CD4-positive, alpha-beta memory T cell (primary cell): ENCODE results near the gene FTCDNL1. TPM values are rescaled to one million over a fixed set of nuclear protein-coding genes. Genes with fewer than 3 reads are reported as not detected.

Source experiments
- CTCF ChIA-PET: fragments of 350-600 bp; sonication (Branson Sonifier 250); formaldehyde crosslinking; loops from one replicate; lab custom pipeline; 2021; ENCODE audit warnings: inconsistent platforms; ENCODE audit not compliant: partially characterized antibody; lab: Charles Lee
- POLR2A ChIA-PET: fragments of 350-600 bp; sonication (Branson Sonifier 250); formaldehyde crosslinking; loops from one replicate; lab custom pipeline; 2021; ENCODE audit not compliant: partially characterized antibody; lab: Charles Lee
- DNase-seq, 5 donors: peaks; one replicate each; pipeline versions ENCODE4 v3.0.0 to v3.0.0-alpha.2; 2020 to 2022; ENCODE audit warnings: mixed read lengths in 1 of 5
- H3K27ac ChIP-seq: one replicate; pipeline ENCODE4 v1.7.0; 2013; ENCODE audit warnings: low read depth, low read length
- H3K27me3 ChIP-seq: 2 replicates; pipeline ENCODE4 v1.7.0; 2013; ENCODE audit warnings: mild to moderate bottlenecking, low read length, moderate library complexity; ENCODE audit not compliant: insufficient read depth
- H3K36me3 ChIP-seq: 2 replicates; pipeline ENCODE4 v1.7.0; 2013; ENCODE audit warnings: mild to moderate bottlenecking, low read length, moderate library complexity; ENCODE audit not compliant: insufficient read depth
- H3K4me1 ChIP-seq: 2 replicates; pipeline ENCODE4 v1.7.0; 2013; ENCODE audit warnings: mild to moderate bottlenecking, low read length, moderate library complexity; ENCODE audit not compliant: insufficient read depth
- H3K4me3 ChIP-seq, 2 donors: one replicate each; pipeline ENCODE4 v1.7.0; 2013; ENCODE audit warnings: low read length in 2 of 2, mild to moderate bottlenecking in 1 of 2
- H3K9me3 ChIP-seq, 2 donors: one replicate each; pipeline ENCODE4 v1.7.0; 2013; ENCODE audit warnings: low read length in 2 of 2, control low read depth in 1 of 2; ENCODE audit not compliant: control insufficient read depth in 1 of 2
- H3K27ac Mint-ChIP-seq, 7 donors: one replicate each; pipeline ENCODE4 v1.8.0; 2020 to 2021; ENCODE audit warnings: mixed read lengths in 7 of 7, mild to moderate bottlenecking in 6 of 7, inconsistent platforms in 3 of 7, moderate library complexity in 3 of 7
- H3K27me3 Mint-ChIP-seq, 2 donors: one replicate each; pipeline ENCODE4 v1.8.0; 2020 to 2021; ENCODE audit warnings: mixed read lengths in 2 of 2
- H3K36me3 Mint-ChIP-seq, 2 donors: one replicate each; pipeline ENCODE4 v1.8.0; 2020 to 2021; ENCODE audit warnings: mixed read lengths in 2 of 2, inconsistent platforms in 1 of 2, mild to moderate bottlenecking in 1 of 2
- H3K4me1 Mint-ChIP-seq, 4 donors: one replicate each; pipeline ENCODE4 v1.8.0; 2020 to 2021; ENCODE audit warnings: mixed read lengths in 4 of 4, mild to moderate bottlenecking in 1 of 4
- H3K4me3 Mint-ChIP-seq, 8 donors: one replicate each; pipeline ENCODE4 v1.8.0; 2020 to 2021; ENCODE audit warnings: mixed read lengths in 8 of 8, mild to moderate bottlenecking in 7 of 8, moderate library complexity in 6 of 8, inconsistent platforms in 3 of 8
- H3K9me3 Mint-ChIP-seq, 8 donors: one replicate each; pipeline ENCODE4 v1.8.0; 2020 to 2021; ENCODE audit warnings: mixed read lengths in 8 of 8, mild to moderate bottlenecking in 5 of 8, inconsistent platforms in 3 of 8, moderate library complexity in 1 of 8
- intact Hi-C: fragments of 100-400 bp; cut with micrococcal nuclease; formaldehyde crosslinking; loops from one replicate; pipeline ENCODE4 v1.15.1; 2023
- polyA plus RNA-seq, 2 donors: library from polyadenylated mRNA; unstranded; fragments of 300-500 nt; fragmentation: Illumina TruSeq; gene quantifications; one replicate each; pipeline ENCODE4 v1.2.3, GENCODE V29; 2021
- total RNA-seq, 2 experiments: library from RNA; stranded (reverse); gene quantifications; one replicate each; pipeline ENCODE4 v1.2.3, GENCODE V29; 2021

Gene FTCDNL1
- total RNA-seq (1 to 10 TPM; 1.9 to 2.3 TPM), polyA plus RNA-seq (1 to 10 TPM; 1.6 to 2.7 TPM)

GRCh38 chr2:199850718-199851500 is at the start of gene FTCDNL1:
Gene FTCDNL1 (minus strand): TSS chr2:199851192. CDS start chr2:199848962, 2,230 bp downstream.
- H3K36me3 ChIP-seq: no peaks in the 10 kb centered on the region
- Mint-ChIP-seq H3K4me3 (peak within 1 kb of the TSS; percentile 93 to 100 (median 98)), H3K27ac (peak within 1 kb of the TSS; percentile 57 to 96 (median 92)), H3K9me3 (peaks cover 0 to 1% (median 0%) of the 10 kb centered on the region in 8 donors), H3K27me3 (no peaks in the 10 kb centered on the region), H3K36me3 (peaks cover 0 to 2% of the 10 kb centered on the region in 2 donors), H3K4me1 (peaks cover 3 to 10% (median 7%) of the 10 kb centered on the region in 4 donors)
- DNase-seq: peak; percentile 67 to 75 (median 71)
- intact Hi-C loops: loop anchor here (1.0 kb wide), 2 partner anchors 10 to 60 kb away; partner anchors contain the start of gene C2orf69
- ChIA-PET CTCF (interaction anchor here (1.2 to 1.5 kb wide), 2 partner anchors 8 to 1537 kb away, joined by 3 to 4 read pairs; no protein-coding TSS in a partner anchor), POLR2A (no interaction called here)
- peak within 1 kb of the TSS; percentile 53 to 73 for H3K4me3 ChIP-seq
- peak within 1 kb of the TSS; percentile 23 for H3K27ac ChIP-seq
- no peaks in the 10 kb centered on the region for H3K9me3 ChIP-seq
- no peaks in the 10 kb centered on the region for H3K27me3 ChIP-seq
- H3K4me1 ChIP-seq: peaks cover 10% of the 10 kb centered on the region

- DNase-seq: no peak
- H3K4me1 ChIP-seq: no peaks in the 10 kb centered on the region
- H3K27me3 ChIP-seq: no peaks in the 10 kb centered on the region
- ChIA-PET POLR2A (no interaction called here), CTCF (interaction anchor here (1.0 kb wide), 1 partner anchor 35 kb away, joined by 3 read pairs; no protein-coding TSS in a partner anchor)
- no peaks in the 10 kb centered on the region for H3K36me3 ChIP-seq
- no peak overlapping the region for H3K4me3 Mint-ChIP-seq
- H3K9me3 ChIP-seq: no peaks in the 10 kb centered on the region
- H3K4me1 Mint-ChIP-seq: no peaks in the 10 kb centered on the region
- H3K4me3 ChIP-seq: no peak overlapping the region
- peaks cover 0 to 5% of the 10 kb centered on the region in 2 donors for H3K27me3 Mint-ChIP-seq
- H3K27ac ChIP-seq: no peak overlapping the region
- no peaks in the 10 kb centered on the region for H3K36me3 Mint-ChIP-seq
- intact Hi-C loops: no loop called here
- H3K9me3 Mint-ChIP-seq: peaks cover 0 to 2% (median 0%) of the 10 kb centered on the region in 8 donors
- no peak overlapping the region for H3K27ac Mint-ChIP-seq
Measured at GRCh38 chr2:199896617-199897016, 45.6 kb upstream of the FTCDNL1 start.

- Mint-ChIP-seq H3K9me3 (peaks cover 0 to 4% (median 0%) of the 10 kb centered on the region in 8 donors), H3K27ac (no peak overlapping the region), H3K36me3 (no peaks in the 10 kb centered on the region), H3K4me3 (no peak overlapping the region), H3K27me3 (peaks cover 0 to 2% of the 10 kb centered on the region in 2 donors), H3K4me1 (no peaks in the 10 kb centered on the region)
- H3K4me3 ChIP-seq: no peak overlapping the region
- intact Hi-C loops: no loop called here
- POLR2A ChIA-PET: no interaction called here
- no peaks in the 10 kb centered on the region for H3K9me3 ChIP-seq
- no peak overlapping the region for H3K27ac ChIP-seq
- no peaks in the 10 kb centered on the region for H3K36me3 ChIP-seq
- no peaks in the 10 kb centered on the region for H3K4me1 ChIP-seq
- H3K27me3 ChIP-seq: no peaks in the 10 kb centered on the region
- CTCF ChIA-PET: no interaction called here
- DNase-seq: no peak
Measured at GRCh38 chr2:199895406-199895805, 44.4 kb upstream of the FTCDNL1 start.

- H3K4me3 ChIP-seq: no peak overlapping the region
- intact Hi-C loops: no loop called here
- ChIA-PET POLR2A (no interaction called here), CTCF (no interaction called here)
- H3K4me3 Mint-ChIP-seq: no peak overlapping the region
- no peak overlapping the region for H3K27ac ChIP-seq
- no peaks in the 10 kb centered on the region for H3K27me3 ChIP-seq
- no peaks in the 10 kb centered on the region for H3K4me1 ChIP-seq
- H3K4me1 Mint-ChIP-seq: no peaks in the 10 kb centered on the region
- DNase-seq: no peak
- H3K27ac Mint-ChIP-seq: peak overlapping the region in 1 of 7 donors; percentile 35
- no peaks in the 10 kb centered on the region for H3K9me3 ChIP-seq
- H3K27me3 Mint-ChIP-seq: peaks cover 11 to 25% of the 10 kb centered on the region in 2 donors
- H3K9me3 Mint-ChIP-seq: peaks cover 0 to 11% (median 6%) of the 10 kb centered on the region in 8 donors
- no peaks in the 10 kb centered on the region for H3K36me3 Mint-ChIP-seq
- no peaks in the 10 kb centered on the region for H3K36me3 ChIP-seq
Measured at GRCh38 chr2:199883474-199884212, 32.7 kb upstream of the FTCDNL1 start.

- H3K27ac Mint-ChIP-seq: no peak overlapping the region
Measured at GRCh38 chr2:199882667-199883066, 31.7 kb upstream of the FTCDNL1 start.

GRCh38 chr2:199875400-199875799 is 24.4 kb upstream of the FTCDNL1 start:
- no peak overlapping the region for H3K27ac ChIP-seq
- H3K9me3 ChIP-seq: no peaks in the 10 kb centered on the region
- Mint-ChIP-seq H3K27me3 (peaks cover 12 to 14% of the 10 kb centered on the region in 2 donors), H3K4me3 (no peak overlapping the region), H3K27ac (no peak overlapping the region), H3K4me1 (no peaks in the 10 kb centered on the region), H3K36me3 (peaks cover 0 to 7% of the 10 kb centered on the region in 2 donors), H3K9me3 (peaks cover 0 to 19% (median 14%) of the 10 kb centered on the region in 8 donors)
- CTCF ChIA-PET: no interaction called here
- H3K4me1 ChIP-seq: no peaks in the 10 kb centered on the region
- no peak overlapping the region for H3K4me3 ChIP-seq
- intact Hi-C loops: no loop called here
- no peaks in the 10 kb centered on the region for H3K27me3 ChIP-seq
- no peaks in the 10 kb centered on the region for H3K36me3 ChIP-seq
- POLR2A ChIA-PET: no interaction called here
- DNase-seq: no peak

More at GRCh38 chr2:199882667-199883066, 31.7 kb upstream of the FTCDNL1 start:
- Histone ChIP-seq H3K9me3 (no peaks in the 10 kb centered on the region), H3K27me3 (no peaks in the 10 kb centered on the region), H3K4me3 (no peak overlapping the region), H3K27ac (no peak overlapping the region), H3K36me3 (no peaks in the 10 kb centered on the region), H3K4me1 (no peaks in the 10 kb centered on the region)
- H3K4me3 Mint-ChIP-seq: no peak overlapping the region
- intact Hi-C loops: no loop called here
- CTCF ChIA-PET: no interaction called here
- H3K36me3 Mint-ChIP-seq: no peaks in the 10 kb centered on the region
- POLR2A ChIA-PET: no interaction called here
- no peaks in the 10 kb centered on the region for H3K4me1 Mint-ChIP-seq
- peaks cover 11 to 25% of the 10 kb centered on the region in 2 donors for H3K27me3 Mint-ChIP-seq
- no peak for DNase-seq
- H3K9me3 Mint-ChIP-seq: peaks cover 0 to 11% (median 6%) of the 10 kb centered on the region in 8 donors

GRCh38 chr2:199874209-199874608 is 23.2 kb upstream of the FTCDNL1 start:
- CTCF ChIA-PET: no interaction called here
- Mint-ChIP-seq H3K4me3 (no peak overlapping the region), H3K27ac (no peak overlapping the region)

More at GRCh38 chr2:199874209-199874608, 23.2 kb upstream of the FTCDNL1 start:
- H3K4me1 Mint-ChIP-seq: no peaks in the 10 kb centered on the region
- H3K9me3 Mint-ChIP-seq: peaks cover 0 to 19% (median 14%) of the 10 kb centered on the region in 8 donors
- Histone ChIP-seq H3K9me3 (no peaks in the 10 kb centered on the region), H3K27me3 (no peaks in the 10 kb centered on the region), H3K4me1 (no peaks in the 10 kb centered on the region), H3K27ac (no peak overlapping the region), H3K4me3 (no peak overlapping the region), H3K36me3 (no peaks in the 10 kb centered on the region)
- H3K36me3 Mint-ChIP-seq: peaks cover 0 to 7% of the 10 kb centered on the region in 2 donors
- DNase-seq: no peak
- POLR2A ChIA-PET: no interaction called here
- H3K27me3 Mint-ChIP-seq: peaks cover 10 to 17% of the 10 kb centered on the region in 2 donors
- intact Hi-C loops: no loop called here
